GM21825 (cell line): Measurements from ENCODE around the gene CRIP2.

Experiments
- ATAC-seq: cut with Tn5 transposase; IDR thresholded peaks from one replicate; pipeline ENCODE4 v1.9.1; 2021; ENCODE audit warnings: mild to moderate bottlenecking, moderate library complexity; ENCODE audit not compliant: unreplicated experiment

Gene CRIP2

GRCh38 chr14:105474483-105475268, at the start of gene CRIP2:
CRIP2 (plus strand) TSS chr14:105474821; CDS start chr14:105474863, 42 bp downstream.
- no peak for ATAC-seq

- no peak for ATAC-seq
Measured at GRCh38 chr14:105424861-105425260, 49.8 kb upstream of the CRIP2 start.

- no peak for ATAC-seq
Measured at GRCh38 chr14:105425823-105426247, 48.8 kb upstream of the CRIP2 start.

GRCh38 chr14:105426416-105427130, 48.0 kb upstream of the CRIP2 start:
- ATAC-seq: no peak

- ATAC-seq: no peak
Measured at GRCh38 chr14:105427412-105427811, 47.2 kb upstream of the CRIP2 start.

- ATAC-seq: no peak
Measured at GRCh38 chr14:105427936-105428485, 46.6 kb upstream of the CRIP2 start.

- no peak for ATAC-seq
Measured at GRCh38 chr14:105430042-105430441, 44.6 kb upstream of the CRIP2 start.

GRCh38 chr14:105430565-105430964, 44.1 kb upstream of the CRIP2 start:
- ATAC-seq: no peak

- ATAC-seq: no peak
Measured at GRCh38 chr14:105431256-105431655, 43.4 kb upstream of the CRIP2 start.

- no peak for ATAC-seq
Measured at GRCh38 chr14:105432657-105433056, 42.0 kb upstream of the CRIP2 start.

- no peak for ATAC-seq
Measured at GRCh38 chr14:105433161-105433605, 41.4 kb upstream of the CRIP2 start.

- ATAC-seq: no peak
Measured at GRCh38 chr14:105436402-105436801, 38.2 kb upstream of the CRIP2 start.

GRCh38 chr14:105436891-105437722, 37.5 kb upstream of the CRIP2 start:
- ATAC-seq: no peak

- ATAC-seq: no peak
Measured at GRCh38 chr14:105437723-105438500, 36.7 kb upstream of the CRIP2 start.

GRCh38 chr14:105439179-105439578, 35.4 kb upstream of the CRIP2 start:
- no peak for ATAC-seq

GRCh38 chr14:105439710-105440553, 34.7 kb upstream of the CRIP2 start:
- ATAC-seq: no peak

GRCh38 chr14:105440554-105440900, 34.1 kb upstream of the CRIP2 start:
- ATAC-seq: no peak

- ATAC-seq: no peak
Measured at GRCh38 chr14:105440992-105441391, 33.6 kb upstream of the CRIP2 start.

GRCh38 chr14:105442125-105442524, 32.5 kb upstream of the CRIP2 start:
- ATAC-seq: no peak
